Activated T-cell treated with anti-CD3 and anti-CD28 coated beads, Interleukin-2, amount 50 U/mL, for 24 hours (primary cell): ENCODE measurements around the gene TUBGCP2.
"Not testable (repeated sequence)": the region's sequence is repeated elsewhere in the genome, so short reads cannot be mapped to it uniquely, and the experiment has no call there.

ENCODE experiments used
- DNase-seq: peaks from one replicate; pipeline ENCODE4 v3.0.0-alpha.2; 2020
- H3K27ac Mint-ChIP-seq: 2 replicates; pipeline ENCODE4 v1.8.0; 2020; ENCODE audit warnings: mild to moderate bottlenecking, mixed read lengths
- H3K27me3 Mint-ChIP-seq: 2 replicates; pipeline ENCODE4 v1.8.0; 2020; ENCODE audit warnings: mixed read lengths
- H3K36me3 Mint-ChIP-seq: 2 replicates; pipeline ENCODE4 v1.8.0; 2020; ENCODE audit warnings: low read depth, mixed read lengths
- H3K4me1 Mint-ChIP-seq: 2 replicates; pipeline ENCODE4 v1.8.0; 2020; ENCODE audit warnings: low read depth, mixed read lengths
- H3K4me3 Mint-ChIP-seq: 2 replicates; pipeline ENCODE4 v1.8.0; 2020; ENCODE audit warnings: mild to moderate bottlenecking, moderate library complexity, mixed read lengths
- H3K9me3 Mint-ChIP-seq: 2 replicates; pipeline ENCODE4 v1.8.0; 2020; ENCODE audit warnings: mixed read lengths

TUBGCP2 gene

DNA sequence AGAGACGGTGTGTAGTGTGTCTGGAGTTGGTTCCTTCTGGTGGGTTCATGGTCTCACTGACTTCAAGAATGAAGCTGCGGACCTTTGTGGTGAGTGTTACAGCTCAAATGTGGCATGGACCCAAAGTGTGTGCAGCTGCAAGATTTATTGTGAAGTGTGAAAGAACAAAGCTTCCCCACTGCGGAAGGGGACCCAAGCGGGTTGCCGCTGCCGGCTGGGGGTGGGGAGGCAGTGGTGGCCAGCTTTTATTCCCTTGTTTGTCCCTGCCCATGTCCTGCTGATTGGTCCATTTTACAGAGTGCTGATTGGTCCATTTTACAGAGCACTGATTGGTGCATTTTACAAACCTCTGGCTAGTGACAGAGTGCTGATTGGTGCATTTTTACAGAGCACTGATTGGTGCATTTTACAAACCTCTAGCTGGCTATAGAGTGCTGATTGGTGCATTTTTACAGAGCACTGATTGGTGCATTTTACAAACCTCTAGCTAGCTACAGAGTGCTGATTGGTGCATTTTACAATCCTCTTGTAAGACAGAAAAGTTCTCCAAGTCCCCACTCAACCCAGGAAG is 12.3 kb upstream of the TUBGCP2 start:
- H3K4me3 Mint-ChIP-seq, DNase-seq, H3K27ac Mint-ChIP-seq, H3K36me3 Mint-ChIP-seq, H3K9me3 Mint-ChIP-seq, H3K27me3 Mint-ChIP-seq: not testable (repeated sequence)
- peaks cover 13% of the 10 kb centered on the region for H3K4me1 Mint-ChIP-seq

DNA sequence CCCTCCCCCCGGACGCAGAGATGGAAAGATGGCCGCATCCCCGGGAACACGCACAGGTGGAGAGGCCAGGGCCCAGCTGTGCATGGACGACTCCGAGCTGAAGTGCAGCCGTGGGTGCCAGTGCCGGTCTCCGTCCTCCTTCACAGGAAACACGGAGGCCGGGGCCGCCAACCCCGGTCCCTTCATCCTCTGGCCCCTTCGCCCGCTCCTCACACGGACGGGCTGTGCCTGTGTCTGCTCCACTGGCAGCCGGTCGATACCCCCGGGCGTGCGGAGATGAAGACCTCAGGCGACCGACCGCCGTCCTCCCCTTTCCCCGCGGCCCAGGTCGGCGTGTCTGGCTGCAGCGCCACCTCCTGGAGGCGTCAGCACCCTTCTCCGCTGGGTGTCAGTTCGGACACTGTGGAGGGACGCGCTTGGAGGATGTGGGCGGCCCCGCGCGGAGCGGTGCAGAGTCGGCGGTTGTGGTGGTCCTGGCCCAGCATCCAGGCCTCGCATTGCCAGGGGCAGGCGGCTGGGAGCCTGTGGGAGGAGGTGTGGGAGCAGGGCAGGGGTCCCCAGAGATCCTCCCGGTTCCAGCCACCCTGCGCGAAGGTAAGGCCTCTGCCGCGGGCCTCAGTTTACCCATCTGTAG is 9.9 kb upstream of the TUBGCP2 start:
- peaks cover 11% of the 10 kb centered on the region for H3K4me1 Mint-ChIP-seq
- peaks cover 6% of the 10 kb centered on the region for H3K27me3 Mint-ChIP-seq
- peak overlapping the region; percentile 67 for H3K4me3 Mint-ChIP-seq
- peak; percentile 79 for DNase-seq
- H3K36me3 Mint-ChIP-seq = no peaks in the 10 kb centered on the region
- H3K9me3 Mint-ChIP-seq = no peaks in the 10 kb centered on the region
- H3K27ac Mint-ChIP-seq = no peak overlapping the region

DNA sequence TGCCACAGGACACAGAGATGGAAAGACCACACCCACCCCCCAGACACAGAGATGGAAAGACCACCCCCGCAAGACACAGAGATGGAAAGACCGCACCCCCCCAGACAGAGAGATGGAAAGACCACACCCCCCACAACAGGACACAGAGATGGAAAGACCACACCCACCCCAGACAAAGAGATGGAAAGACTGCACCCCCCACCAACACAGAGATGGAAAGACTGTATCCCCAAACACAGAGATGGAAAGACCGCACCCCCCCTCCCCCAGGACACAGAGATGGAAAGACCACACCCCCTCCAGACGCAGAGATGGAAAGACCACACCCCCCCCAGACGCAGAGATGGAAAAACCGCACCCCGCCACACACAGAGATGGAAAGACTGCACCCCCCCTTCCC is 8.1 kb upstream of the TUBGCP2 start:
- H3K27me3 Mint-ChIP-seq = peaks cover 6% of the 10 kb centered on the region
- peaks cover 11% of the 10 kb centered on the region for H3K4me1 Mint-ChIP-seq
- H3K4me3 Mint-ChIP-seq = no peak overlapping the region
- H3K9me3 Mint-ChIP-seq = no peaks in the 10 kb centered on the region
- DNase-seq = no peak
- peaks cover 14% of the 10 kb centered on the region for H3K36me3 Mint-ChIP-seq
- H3K27ac Mint-ChIP-seq = no peak overlapping the region

DNA sequence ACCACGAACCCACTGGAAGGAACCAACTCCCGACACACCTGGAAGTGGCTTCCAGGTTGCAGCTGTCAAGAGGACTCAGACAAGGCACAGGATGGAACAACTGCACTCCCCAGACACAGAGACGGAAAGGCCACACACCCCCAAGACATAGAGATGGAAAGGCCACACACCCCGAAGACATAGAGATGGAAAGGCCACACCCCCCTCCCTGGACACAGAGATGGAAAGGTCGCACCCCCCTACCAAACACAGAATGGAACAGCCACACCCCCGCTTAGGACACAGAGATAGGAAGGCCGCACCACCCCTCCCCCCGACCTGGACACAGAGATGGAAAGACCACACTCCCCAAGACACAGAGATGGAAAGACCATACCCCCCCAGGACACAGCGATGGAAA is 7.6 kb upstream of the TUBGCP2 start:
- Mint-ChIP-seq H3K36me3 (peaks cover 18% of the 10 kb centered on the region), H3K27me3 (peaks cover 6% of the 10 kb centered on the region), H3K9me3 (no peaks in the 10 kb centered on the region), H3K4me1 (peaks cover 11% of the 10 kb centered on the region), H3K27ac (no peak overlapping the region), H3K4me3 (no peak overlapping the region)
- no peak for DNase-seq

DNA sequence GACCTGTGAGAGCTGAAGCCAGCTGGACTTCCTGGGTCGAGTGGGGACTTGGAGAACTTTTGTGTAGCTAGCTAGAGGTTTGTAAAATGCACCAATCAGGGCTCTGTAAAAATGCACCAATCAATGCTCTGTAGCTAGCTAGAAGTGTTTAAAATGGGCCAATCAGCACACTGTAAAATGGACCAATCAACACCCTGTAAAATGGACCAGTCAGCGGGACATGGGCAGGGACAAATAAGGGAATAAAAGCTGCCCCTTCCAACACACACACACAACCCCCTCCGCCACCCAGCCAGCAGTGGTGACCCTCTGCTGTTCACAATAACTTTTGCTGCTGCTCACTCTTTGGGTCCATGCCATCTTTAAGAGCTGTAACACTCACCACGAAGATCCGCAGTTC is 7.2 kb upstream of the TUBGCP2 start:
- DNase-seq = no peak
- no peak overlapping the region for H3K4me3 Mint-ChIP-seq
- no peaks in the 10 kb centered on the region for H3K9me3 Mint-ChIP-seq

DNA sequence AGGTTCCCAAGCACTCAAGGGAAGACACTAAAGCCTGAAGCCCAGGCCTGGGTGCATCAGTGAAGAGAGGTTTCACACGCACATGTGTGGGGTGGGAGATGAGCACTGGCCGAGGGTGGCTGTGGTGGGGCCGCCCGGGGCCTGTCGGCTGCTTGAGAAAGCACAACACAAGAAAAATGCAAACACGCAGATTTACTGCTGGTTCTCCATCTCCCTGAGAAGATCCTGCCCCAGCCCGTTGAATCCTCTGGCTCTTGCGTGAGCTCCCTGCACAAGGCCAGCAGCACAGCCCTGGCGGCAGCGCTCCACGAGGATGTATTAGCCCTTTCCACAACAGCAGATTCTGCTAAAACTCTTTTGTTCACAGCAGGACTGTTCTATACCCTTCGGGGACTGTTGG is 6.2 kb upstream of the TUBGCP2 start:
- peaks cover 6% of the 10 kb centered on the region for H3K27me3 Mint-ChIP-seq
- no peak for DNase-seq
- no peak overlapping the region for H3K4me3 Mint-ChIP-seq
- H3K27ac Mint-ChIP-seq = no peak overlapping the region
- H3K36me3 Mint-ChIP-seq = peaks cover 32% of the 10 kb centered on the region
- H3K4me1 Mint-ChIP-seq = peaks cover 14% of the 10 kb centered on the region
- H3K9me3 Mint-ChIP-seq = no peaks in the 10 kb centered on the region

More for the DNA sequence above, 7.2 kb upstream of the TUBGCP2 start:
- Mint-ChIP-seq H3K36me3 (peaks cover 23% of the 10 kb centered on the region), H3K27me3 (peaks cover 6% of the 10 kb centered on the region), H3K27ac (no peak overlapping the region), H3K4me1 (peaks cover 11% of the 10 kb centered on the region)

DNA sequence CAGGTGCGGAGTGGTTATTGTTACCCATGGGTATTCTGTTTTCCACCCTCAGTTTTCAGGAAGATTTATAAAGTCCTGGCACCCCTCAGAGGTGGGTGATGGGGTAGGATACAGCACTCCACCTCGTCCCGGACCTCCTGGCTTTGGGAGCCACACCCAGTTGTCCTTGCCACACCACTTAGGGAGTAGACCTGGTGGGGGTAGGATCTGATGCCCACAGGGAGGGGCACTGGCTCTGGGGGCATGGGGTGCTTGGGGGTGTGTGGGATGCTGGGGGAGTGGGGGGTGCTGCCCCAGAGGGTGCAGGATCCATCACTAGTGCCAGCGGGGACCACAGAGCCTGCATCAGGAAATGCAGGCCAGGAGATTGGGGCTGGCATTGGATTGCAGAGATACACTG is 4.5 kb upstream of the TUBGCP2 start:
- peaks cover 39% of the 10 kb centered on the region for H3K36me3 Mint-ChIP-seq
- DNase-seq = no peak
- no peak overlapping the region for H3K27ac Mint-ChIP-seq
- no peaks in the 10 kb centered on the region for H3K9me3 Mint-ChIP-seq
- H3K4me1 Mint-ChIP-seq = peaks cover 12% of the 10 kb centered on the region
- no peak overlapping the region for H3K4me3 Mint-ChIP-seq
- H3K27me3 Mint-ChIP-seq = no peaks in the 10 kb centered on the region

DNA sequence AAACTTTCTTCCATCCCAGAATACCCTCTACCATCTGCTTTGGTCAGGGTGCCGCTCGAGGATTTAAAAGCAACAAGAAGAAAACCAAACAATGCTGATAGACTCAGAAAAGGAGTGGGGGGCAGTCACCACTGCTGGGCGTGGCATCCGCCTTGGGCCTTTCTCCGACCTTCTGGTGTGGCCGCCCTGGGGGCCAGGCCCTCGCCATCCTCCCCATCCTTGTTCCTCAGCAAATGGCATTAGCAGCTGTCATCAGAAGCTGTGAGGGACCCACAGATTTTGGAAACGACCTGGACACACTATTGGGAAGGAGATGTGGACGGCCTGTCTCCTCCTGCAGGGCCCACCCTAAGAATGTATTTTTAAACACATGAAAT is 4.1 kb upstream of the TUBGCP2 start:
- no peaks in the 10 kb centered on the region for H3K27me3 Mint-ChIP-seq
- no peak overlapping the region for H3K27ac Mint-ChIP-seq
- no peak for DNase-seq
- H3K36me3 Mint-ChIP-seq = peaks cover 43% of the 10 kb centered on the region
- H3K4me3 Mint-ChIP-seq = no peak overlapping the region
- H3K9me3 Mint-ChIP-seq = no peaks in the 10 kb centered on the region
- H3K4me1 Mint-ChIP-seq = peaks cover 13% of the 10 kb centered on the region

DNA sequence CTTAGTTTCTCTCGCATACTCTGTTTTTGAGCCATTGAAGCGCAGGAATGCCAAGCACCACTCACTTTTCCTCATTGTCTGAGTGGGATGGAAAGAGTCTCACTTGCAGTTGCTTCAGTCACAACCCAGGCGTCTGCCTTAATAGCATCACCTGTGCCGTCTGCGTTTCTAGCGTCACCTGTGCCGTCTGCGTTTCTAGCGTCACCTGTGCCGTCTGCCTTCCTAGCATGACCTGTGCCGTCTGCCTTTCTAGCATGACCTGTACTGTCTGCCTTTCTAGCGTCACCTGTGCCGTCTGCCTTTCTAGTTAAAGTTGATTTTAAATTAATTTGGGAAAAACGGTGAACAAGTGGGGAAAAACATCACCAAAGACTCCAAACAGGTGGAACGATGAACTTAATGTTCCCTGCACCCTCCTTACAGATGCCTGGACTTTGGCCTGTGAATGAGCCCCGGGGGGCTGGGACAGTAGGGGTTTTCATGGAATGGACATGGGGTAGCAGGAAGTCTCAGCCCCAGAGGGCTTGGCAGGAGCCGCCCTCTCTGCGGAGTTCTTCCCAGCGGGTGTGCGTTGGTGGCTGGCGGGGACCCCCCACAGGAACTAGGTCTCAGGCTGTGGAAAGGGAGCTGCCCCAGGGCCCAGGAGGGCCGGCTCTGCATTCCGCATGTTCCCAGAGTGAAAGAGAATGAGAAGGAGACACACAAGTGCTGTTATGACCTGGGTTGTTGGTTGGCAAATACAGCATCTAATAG is 3.5 kb upstream of the TUBGCP2 start:
- DNase-seq = no peak
- peaks cover 19% of the 10 kb centered on the region for H3K4me1 Mint-ChIP-seq
- H3K4me3 Mint-ChIP-seq = no peak overlapping the region
- H3K9me3 Mint-ChIP-seq = no peaks in the 10 kb centered on the region
- H3K36me3 Mint-ChIP-seq = peaks cover 46% of the 10 kb centered on the region
- H3K27ac Mint-ChIP-seq = no peak overlapping the region
- H3K27me3 Mint-ChIP-seq = no peaks in the 10 kb centered on the region

DNA sequence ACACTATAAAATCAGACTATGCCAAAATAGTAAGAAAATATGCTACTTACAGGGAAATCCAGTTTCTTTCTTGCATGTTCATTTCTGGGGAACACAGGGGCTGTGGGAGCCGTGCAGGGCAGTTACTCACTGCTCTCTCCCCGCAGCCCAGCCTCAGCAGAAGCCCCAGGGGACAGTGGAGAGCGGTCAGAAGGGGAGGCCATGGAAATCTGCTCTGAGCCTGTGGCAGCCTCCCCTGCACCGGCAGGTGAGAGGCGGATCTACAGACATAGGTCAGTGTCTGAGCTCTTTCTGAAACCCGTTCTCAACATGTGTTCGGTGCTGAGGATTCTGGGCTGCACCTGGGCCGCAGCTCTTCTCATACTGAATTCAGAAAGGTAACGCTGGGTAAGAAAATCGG is 2.9 kb upstream of the TUBGCP2 start:
- Mint-ChIP-seq H3K27me3 (no peaks in the 10 kb centered on the region), H3K27ac (no peak overlapping the region), H3K4me3 (no peak overlapping the region), H3K36me3 (peaks cover 51% of the 10 kb centered on the region), H3K9me3 (no peaks in the 10 kb centered on the region), H3K4me1 (peaks cover 25% of the 10 kb centered on the region)
- DNase-seq = no peak

DNA sequence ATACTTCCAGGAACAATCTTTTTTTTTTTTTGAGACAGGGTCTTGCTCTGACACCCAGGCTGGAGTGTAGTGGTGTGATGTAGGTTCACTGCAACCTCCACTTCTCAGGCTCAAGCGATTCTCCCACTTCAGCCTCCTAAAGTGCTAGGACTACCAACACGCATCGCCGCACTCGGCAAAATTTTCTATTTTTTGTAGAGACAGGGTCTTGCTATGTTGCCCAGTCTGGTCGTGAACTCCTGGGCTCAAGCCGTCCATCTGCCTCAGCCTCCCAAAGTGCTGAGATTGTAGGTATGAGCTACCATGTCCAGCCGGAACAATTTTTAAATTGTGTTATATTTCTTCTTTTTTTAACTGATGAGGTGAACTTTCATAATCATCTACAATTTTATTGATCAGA is 2.1 kb upstream of the TUBGCP2 start:
- Mint-ChIP-seq H3K9me3 (no peaks in the 10 kb centered on the region), H3K27ac (no peak overlapping the region), H3K4me3 (no peak overlapping the region), H3K27me3 (no peaks in the 10 kb centered on the region), H3K4me1 (peaks cover 31% of the 10 kb centered on the region), H3K36me3 (peaks cover 51% of the 10 kb centered on the region)
- DNase-seq = no peak

DNA sequence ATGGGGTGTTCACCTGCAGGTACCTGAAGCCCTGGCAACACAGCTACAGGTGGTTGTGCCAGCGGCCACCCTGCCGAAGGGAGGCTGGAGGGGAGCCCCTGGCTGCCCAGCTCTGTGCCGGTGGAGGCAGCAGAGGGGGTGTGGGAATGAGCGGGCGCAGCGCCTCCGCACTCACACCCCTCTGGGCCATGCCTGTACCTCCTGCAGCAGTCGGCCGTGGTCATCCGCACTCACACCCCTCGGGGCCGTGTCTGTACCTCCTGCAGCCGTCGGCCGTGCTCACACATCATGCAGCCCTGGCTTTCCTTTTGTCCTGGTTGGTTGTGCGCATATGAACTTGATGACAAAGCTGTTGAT is 1.7 kb upstream of the TUBGCP2 start:
- H3K4me3 Mint-ChIP-seq = peak overlapping the region; percentile 96

DNA sequence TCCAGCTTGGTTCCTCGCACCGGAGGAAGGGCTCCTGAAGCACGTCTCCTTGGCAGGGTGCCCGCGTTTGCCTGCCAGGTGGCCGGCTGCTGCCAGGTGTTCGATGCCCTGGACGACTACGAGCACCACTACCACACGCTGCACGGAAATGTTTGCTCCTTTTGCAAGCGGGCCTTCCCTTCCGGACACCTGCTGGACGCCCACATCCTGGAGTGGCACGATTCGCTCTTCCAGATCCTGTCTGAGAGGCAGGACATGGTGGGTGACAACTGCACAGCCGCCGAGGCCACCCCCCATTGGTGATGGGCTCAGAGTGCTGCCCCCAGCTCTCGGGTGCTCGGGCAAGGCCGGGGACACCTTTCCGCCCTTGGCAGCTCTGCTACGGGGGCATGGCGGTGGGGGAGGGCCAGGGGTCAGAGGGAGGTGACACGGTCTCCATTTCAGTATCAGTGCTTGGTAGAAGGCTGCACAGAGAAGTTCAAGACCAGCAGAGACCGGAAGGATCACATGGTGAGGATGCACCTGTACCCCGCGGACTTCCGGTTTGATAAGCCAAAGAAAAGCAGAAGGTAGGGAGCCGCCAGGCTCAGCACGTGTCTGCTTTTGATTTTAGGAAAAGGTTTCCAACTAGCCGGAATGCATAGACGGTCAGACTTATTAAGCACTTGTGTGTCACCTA is 1.2 kb upstream of the TUBGCP2 start:
- H3K27me3 Mint-ChIP-seq = no peaks in the 10 kb centered on the region
- DNase-seq = no peak
- H3K9me3 Mint-ChIP-seq = no peaks in the 10 kb centered on the region
- H3K36me3 Mint-ChIP-seq = peaks cover 58% of the 10 kb centered on the region
- peaks cover 38% of the 10 kb centered on the region for H3K4me1 Mint-ChIP-seq
- peak overlapping the region; percentile 96 for H3K4me3 Mint-ChIP-seq
- peak overlapping the region; percentile 93 for H3K27ac Mint-ChIP-seq

More for the DNA sequence above, 1.7 kb upstream of the TUBGCP2 start:
- Mint-ChIP-seq H3K9me3 (no peaks in the 10 kb centered on the region), H3K36me3 (peaks cover 53% of the 10 kb centered on the region), H3K4me1 (peaks cover 34% of the 10 kb centered on the region), H3K27ac (no peak overlapping the region), H3K27me3 (no peaks in the 10 kb centered on the region)
- DNase-seq = no peak

DNA sequence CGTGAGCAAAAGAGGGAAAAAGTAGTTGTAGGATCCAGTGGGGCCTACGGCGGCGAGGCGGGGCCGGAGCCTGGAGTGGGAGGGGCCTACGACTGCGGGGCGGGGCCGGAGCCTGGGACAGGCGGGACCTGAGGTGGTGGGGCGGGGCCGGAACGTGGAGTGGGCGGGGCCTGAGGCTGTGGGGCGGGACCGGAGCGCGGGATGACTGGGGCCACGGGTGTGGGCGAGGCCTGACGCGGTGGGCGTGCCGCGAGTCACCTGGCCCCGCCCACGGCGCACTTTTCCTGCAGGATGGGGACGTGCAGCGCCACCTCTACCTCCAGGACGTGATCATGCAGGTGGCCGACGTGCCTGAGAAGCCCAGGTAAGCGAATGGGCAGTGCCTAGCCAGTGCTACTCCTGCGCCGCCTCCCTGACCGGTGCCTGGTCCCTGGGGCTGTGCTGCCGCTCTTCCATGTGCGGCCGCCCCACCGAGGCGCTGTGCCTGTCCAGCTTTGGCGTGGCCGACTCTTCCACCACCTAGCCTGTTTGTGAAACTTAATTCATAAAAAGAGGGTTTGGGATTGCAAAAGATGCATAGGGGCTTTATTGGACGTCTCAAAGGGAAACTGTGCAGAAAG is 538 bp upstream of the TUBGCP2 start:
- Mint-ChIP-seq H3K4me1 (peaks cover 39% of the 10 kb centered on the region), H3K36me3 (peaks cover 63% of the 10 kb centered on the region), H3K27me3 (no peaks in the 10 kb centered on the region), H3K4me3 (peak overlapping the region; percentile 96), H3K27ac (peak overlapping the region; percentile 93), H3K9me3 (no peaks in the 10 kb centered on the region)
- DNase-seq = peak; percentile 97
